GM21723 (cell line): Measurements from ENCODE around the gene OR6C70.

Experiments used
- ATAC-seq: cut with Tn5 transposase; IDR thresholded peaks from one replicate; pipeline ENCODE4 v1.9.1; 2021; ENCODE audit warnings: mild to moderate bottlenecking, moderate library complexity; ENCODE audit not compliant: unreplicated experiment

Gene OR6C70

DNA sequence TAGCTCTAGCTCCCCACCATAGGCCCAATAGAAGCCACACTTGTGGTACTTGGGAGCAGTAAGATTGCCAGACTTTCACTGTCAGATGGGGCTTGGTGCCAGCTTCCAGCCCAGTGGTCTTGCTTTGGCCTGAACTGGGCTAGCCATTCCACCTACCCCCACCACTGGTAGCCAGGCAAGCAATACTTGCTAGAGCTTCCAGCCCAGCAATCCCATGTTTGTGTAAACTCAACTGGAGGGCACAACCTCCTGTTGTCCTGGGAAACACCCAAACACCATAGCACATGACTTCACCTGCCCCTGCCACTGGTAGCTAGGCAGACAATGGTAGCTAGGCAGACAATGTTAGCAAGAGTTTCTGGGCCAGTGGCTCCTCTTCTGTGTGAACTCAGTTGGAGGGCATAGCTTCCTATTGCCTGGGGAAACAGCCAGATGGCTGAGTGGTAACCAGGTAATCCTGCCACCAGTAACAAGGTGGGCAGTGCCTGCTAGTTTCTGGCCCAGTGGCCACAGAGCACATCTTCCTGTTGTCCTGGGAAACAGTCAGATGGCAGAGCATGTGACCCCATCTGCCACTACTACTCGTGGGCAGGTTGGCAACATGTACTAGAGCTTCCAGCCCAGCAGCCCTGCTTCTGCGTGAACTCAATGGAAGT lies 49.5 kb downstream of the OR6C70 start:
- no peak for ATAC-seq
